Spleen (tissue), 7 donors: ENCODE measurements around the gene PACS2.

ENCODE experiments used
- POLR2A ChIP-seq, 3 donors: fragments of 450-650 bp; IDR thresholded peaks; one replicate each; pipeline ENCODE4 v1.5.1; 2017; ENCODE audit warnings: antibody characterized with exemption in 3 of 3, mild to moderate bottlenecking in 1 of 3
- TF ChIP-seq, protein P1 (sequence below), 11 experiments: fragments of 200-600 bp in 7 of 11; fragments of 450-650 bp in 4 of 11; sonication (generic) in 4 of 11; IDR thresholded peaks in 8 of 11; conservative IDR thresholded peaks in 3 of 11; 1 replicate in 7 of 11; 2 replicates in 4 of 11; pipeline versions ENCODE4 v1.4.0 to v1.8.0; 2016 to 2021; ENCODE audit warnings: antibody characterized with exemption in 11 of 11, inconsistent platforms in 4 of 11, mild to moderate bottlenecking in 1 of 11
- donor health status: DM: no; HTN: no; CAD: no; lungs with moderate emphysema.
- donor health status: DM: no; HTN: no; CAD: no.
- donor health status: DM: no; HTN: no; CAD: no.

DNA sequence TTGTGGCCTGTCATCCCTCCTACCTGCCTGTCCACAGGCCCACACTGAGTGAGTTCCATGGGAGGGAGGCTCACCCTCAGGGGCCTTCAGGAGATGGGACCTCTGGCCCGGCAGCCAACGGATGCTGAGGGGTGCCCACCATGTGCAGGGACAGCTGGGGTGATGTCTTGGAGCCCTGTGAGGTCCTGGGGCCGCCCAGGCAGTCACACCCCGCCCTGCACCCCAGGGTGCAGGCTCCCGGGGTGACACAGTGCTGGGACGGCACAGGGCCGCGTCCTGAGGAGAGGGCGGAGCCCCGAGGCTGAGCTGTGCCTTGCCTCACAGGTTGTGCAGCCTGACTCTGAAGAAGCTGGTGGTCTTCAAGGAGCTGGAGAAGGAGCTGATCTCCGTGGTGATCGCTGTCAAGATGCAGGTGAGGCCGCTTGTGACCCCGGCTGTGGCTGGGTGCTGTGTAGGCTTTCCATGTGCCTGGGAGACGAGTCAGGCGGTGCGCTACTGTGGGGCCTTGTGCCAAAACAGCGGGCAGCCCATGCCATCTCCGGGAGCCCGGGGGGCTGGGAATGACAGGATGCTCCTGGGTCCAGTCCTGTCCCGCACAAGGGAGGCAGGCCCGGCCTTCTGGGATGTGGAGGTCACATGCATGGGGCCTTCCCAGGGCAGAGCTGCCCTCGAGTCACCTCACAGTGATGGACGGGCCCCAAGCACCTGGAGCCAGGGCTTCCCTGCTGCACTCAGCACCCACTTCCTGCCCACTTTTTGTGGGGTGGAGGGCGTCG, 33.8 kb downstream of the PACS2 start:
- TF ChIP-seq, protein P1, sequence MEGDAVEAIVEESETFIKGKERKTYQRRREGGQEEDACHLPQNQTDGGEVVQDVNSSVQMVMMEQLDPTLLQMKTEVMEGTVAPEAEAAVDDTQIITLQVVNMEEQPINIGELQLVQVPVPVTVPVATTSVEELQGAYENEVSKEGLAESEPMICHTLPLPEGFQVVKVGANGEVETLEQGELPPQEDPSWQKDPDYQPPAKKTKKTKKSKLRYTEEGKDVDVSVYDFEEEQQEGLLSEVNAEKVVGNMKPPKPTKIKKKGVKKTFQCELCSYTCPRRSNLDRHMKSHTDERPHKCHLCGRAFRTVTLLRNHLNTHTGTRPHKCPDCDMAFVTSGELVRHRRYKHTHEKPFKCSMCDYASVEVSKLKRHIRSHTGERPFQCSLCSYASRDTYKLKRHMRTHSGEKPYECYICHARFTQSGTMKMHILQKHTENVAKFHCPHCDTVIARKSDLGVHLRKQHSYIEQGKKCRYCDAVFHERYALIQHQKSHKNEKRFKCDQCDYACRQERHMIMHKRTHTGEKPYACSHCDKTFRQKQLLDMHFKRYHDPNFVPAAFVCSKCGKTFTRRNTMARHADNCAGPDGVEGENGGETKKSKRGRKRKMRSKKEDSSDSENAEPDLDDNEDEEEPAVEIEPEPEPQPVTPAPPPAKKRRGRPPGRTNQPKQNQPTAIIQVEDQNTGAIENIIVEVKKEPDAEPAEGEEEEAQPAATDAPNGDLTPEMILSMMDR (IDR thresholded peaks at IDR 0.05 in 8 of 11, conservative IDR thresholded peaks at IDR 0.05 in 3 of 11), result no peak
- no peak for TF ChIP-seq POLR2A (IDR thresholded peaks at IDR 0.05)
